Fibroblast of villous mesenchyme (primary cell): ENCODE data around the gene KDM3A. TPM values are rescaled to one million over a fixed set of nuclear protein-coding genes. Genes with fewer than 3 reads are reported as not detected.
A peak's percentile ranks its signal among the peaks of the same experiment; 100 is the strongest.

Source experiments
- DNase-seq: peaks from one replicate; pipeline ENCODE4 v3.0.0-alpha.2; 2010; ENCODE audit warnings: low read depth
- H3K4me3 ChIP-seq: 2 replicates; pipeline ENCODE4 v1.5.1; 2011; ENCODE audit warnings: low read depth, mild to moderate bottlenecking, low read length
- total RNA-seq: library from RNA; depleted of rRNA; stranded (reverse); fragments of >200 nt; gene quantifications from 2 replicates; pipeline ENCODE4 v1.2.3, GENCODE V29; 2012
- TF ChIP-seq, protein P1 (sequence below): IDR thresholded peaks from 2 replicates; pipeline ENCODE4 v1.5.1; 2012; ENCODE audit warnings: low read depth, mild to moderate bottlenecking, low read length; ENCODE audit not compliant: insufficient read depth

Gene KDM3A, protein sequence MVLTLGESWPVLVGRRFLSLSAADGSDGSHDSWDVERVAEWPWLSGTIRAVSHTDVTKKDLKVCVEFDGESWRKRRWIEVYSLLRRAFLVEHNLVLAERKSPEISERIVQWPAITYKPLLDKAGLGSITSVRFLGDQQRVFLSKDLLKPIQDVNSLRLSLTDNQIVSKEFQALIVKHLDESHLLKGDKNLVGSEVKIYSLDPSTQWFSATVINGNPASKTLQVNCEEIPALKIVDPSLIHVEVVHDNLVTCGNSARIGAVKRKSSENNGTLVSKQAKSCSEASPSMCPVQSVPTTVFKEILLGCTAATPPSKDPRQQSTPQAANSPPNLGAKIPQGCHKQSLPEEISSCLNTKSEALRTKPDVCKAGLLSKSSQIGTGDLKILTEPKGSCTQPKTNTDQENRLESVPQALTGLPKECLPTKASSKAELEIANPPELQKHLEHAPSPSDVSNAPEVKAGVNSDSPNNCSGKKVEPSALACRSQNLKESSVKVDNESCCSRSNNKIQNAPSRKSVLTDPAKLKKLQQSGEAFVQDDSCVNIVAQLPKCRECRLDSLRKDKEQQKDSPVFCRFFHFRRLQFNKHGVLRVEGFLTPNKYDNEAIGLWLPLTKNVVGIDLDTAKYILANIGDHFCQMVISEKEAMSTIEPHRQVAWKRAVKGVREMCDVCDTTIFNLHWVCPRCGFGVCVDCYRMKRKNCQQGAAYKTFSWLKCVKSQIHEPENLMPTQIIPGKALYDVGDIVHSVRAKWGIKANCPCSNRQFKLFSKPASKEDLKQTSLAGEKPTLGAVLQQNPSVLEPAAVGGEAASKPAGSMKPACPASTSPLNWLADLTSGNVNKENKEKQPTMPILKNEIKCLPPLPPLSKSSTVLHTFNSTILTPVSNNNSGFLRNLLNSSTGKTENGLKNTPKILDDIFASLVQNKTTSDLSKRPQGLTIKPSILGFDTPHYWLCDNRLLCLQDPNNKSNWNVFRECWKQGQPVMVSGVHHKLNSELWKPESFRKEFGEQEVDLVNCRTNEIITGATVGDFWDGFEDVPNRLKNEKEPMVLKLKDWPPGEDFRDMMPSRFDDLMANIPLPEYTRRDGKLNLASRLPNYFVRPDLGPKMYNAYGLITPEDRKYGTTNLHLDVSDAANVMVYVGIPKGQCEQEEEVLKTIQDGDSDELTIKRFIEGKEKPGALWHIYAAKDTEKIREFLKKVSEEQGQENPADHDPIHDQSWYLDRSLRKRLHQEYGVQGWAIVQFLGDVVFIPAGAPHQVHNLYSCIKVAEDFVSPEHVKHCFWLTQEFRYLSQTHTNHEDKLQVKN (N-terminal part only)
- 15.1 and 17.4 TPM in 2 replicates for total RNA-seq

DNA sequence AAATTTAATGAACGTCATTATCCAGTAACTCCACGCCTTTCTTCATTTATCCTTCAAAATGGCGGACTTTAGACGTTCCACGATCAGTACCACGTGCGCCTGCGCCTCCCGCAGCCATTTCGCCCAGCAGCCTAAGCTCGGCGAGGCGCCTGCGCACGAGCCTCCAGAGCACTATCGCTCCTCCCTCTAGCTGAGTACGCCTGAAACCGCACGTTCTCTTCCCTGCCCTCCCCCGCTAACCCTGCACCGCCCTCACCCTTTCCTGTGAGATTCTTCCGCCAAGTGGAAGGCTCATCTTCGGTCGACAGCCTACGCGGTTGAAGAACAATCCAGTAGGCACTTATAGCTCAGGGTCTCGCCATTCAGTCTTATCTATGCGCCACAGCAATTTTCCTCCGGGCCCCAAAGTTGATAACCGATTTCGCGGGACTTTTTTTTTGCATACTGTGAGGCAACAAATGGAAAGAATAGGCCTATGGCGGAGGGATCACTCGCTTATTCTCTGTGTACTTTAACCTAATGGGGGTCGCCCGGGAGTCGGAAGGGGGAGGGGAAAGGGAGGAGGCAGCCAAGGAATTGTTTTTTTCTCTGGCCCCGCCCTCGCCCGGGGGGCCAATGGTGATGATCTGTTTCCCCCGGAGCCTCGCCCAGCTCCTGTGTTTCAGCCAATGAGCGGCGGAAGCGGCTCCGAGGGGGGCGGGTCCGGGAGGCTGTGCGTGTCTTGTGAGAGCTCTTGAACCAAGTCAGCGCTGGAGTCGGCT lies at the start of gene KDM3A:
KDM3A (plus strand) TSS at position 741 of the 761 bp plus-strand sequence. CDS start 677 bp downstream, outside the sequence.
- TF ChIP-seq, protein P1, sequence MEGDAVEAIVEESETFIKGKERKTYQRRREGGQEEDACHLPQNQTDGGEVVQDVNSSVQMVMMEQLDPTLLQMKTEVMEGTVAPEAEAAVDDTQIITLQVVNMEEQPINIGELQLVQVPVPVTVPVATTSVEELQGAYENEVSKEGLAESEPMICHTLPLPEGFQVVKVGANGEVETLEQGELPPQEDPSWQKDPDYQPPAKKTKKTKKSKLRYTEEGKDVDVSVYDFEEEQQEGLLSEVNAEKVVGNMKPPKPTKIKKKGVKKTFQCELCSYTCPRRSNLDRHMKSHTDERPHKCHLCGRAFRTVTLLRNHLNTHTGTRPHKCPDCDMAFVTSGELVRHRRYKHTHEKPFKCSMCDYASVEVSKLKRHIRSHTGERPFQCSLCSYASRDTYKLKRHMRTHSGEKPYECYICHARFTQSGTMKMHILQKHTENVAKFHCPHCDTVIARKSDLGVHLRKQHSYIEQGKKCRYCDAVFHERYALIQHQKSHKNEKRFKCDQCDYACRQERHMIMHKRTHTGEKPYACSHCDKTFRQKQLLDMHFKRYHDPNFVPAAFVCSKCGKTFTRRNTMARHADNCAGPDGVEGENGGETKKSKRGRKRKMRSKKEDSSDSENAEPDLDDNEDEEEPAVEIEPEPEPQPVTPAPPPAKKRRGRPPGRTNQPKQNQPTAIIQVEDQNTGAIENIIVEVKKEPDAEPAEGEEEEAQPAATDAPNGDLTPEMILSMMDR, result no peak
- peak; percentile 100 for DNase-seq
- peak within 1 kb of the TSS; percentile 83 for H3K4me3 ChIP-seq

DNA sequence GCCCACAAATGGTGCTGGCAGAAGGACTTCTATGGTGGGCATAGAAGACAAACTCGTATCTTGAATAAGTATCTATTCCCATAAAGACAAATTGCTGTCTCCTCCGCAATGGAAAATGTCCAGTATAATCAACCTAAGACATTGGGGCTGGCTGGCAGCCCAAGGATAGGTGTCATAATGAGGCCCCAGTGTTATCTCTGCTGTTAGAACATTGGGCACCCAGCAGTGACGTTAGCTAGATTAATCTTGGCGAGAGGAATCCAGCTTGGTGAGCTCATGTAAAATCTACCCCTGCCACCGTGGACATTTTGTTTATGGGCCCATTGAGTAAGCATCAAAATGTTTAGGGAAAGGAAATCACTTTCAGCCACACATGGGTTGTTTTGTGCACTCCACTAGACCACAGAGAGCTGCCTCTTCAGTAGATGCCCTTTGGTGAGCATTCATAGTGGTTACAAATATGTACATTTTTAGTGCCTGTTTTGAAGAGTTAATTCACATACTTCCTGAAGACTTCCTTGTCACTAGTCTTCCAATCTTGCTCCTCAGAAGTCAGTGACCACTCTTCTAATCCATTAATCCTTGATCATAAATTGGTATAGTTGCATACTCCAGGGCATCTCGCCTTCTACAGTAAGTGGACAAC lies 48.2 kb upstream of the KDM3A start:
- TF ChIP-seq, protein P1, result no peak

DNA sequence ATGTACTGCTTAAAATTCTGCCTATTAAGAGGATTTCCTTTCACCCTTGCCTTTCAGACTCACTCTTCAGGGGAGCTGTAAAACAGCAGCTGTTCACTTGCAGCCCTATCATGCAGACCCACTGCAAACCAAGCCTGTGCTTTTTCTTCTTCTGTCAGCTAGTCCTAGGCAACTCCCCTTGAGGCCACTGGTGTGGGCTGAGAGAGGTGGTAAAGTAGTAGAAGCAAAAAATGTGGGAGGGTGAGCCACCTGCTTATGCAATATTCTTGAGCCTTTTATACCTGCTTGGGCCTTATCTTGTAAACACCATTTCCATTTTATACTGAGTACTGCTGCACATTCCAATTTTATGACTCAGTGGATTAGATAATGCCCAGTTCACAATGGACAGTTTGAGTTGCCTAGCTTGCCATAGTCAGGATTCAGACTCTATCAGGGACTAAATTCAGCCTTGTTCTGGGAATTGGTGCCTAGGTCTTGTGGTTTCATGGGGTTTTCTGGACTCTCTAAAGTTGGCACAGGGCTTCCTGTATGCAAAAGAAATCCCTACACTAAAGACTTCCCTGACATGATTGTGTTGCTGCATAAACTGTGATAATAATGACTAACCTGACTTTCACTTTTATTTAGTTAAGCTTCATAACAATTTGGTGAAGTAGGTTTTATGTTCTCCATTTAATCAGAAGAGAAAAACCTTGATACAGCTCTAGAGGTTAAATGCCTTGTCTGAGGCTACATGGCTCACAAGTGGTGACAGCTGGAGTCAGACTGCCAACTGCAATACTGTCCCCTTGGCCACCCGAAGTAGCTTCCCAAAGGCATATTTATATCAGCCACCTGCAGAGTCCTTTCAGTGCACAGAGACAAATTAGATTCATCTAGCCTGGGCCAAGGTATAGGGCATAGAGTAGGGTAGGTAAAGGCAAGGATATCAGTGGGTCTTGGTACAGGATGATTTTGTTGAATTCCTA lies 47.4 kb upstream of the KDM3A start:
- no peak overlapping the region for H3K4me3 ChIP-seq
- no peak for DNase-seq
- TF ChIP-seq, protein P1, result no peak

More for the DNA sequence above, 48.2 kb upstream of the KDM3A start:
- DNase-seq, result peak; percentile 67
- H3K4me3 ChIP-seq, result no peak overlapping the region

DNA sequence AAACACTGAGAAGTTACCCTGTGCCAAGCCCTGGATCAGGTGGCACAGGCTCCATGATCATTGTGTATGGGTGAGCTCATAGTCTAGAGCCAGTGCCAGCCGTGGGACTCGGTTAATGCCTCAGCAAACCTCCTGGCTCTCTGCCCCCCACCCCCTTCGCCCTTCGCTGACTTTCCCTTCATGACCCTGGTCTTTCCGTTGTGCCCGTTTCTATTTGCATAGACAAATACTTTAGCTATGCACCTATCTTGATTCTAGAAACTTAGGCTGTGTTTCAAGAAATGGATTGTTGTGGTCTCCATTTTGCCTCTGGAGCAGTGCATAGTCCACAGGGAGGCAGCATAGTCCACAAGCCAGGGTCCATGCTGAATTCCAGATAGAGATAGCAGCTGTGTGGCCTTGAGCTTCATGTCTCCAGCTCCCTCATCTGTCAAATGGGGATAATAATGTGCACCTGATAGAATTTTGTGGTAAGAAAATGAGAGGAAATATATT lies 44.8 kb upstream of the KDM3A start:
- H3K4me3 ChIP-seq, result no peak overlapping the region
- TF ChIP-seq, protein P1, result peak; percentile 52
- DNase-seq, result peak; percentile 24

DNA sequence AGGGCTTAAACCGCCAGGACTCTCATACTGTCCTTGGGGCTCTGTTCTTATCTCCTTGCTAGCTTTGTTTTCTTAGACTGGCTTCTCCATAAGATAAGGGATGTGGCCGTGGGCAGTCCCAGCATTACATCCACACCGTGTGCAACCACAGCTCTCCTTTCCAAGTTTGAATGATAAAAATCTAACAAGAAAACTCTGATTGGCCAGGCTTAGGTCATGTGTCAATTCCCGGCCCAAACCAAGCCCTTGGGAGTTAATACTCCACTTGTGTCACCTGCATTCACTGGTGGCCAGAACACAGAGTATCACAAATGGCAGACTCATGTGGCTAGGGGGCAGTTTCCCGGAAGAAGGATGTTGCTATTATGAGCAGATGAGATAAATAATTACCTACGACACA lies 43.2 kb upstream of the KDM3A start:
- H3K4me3 ChIP-seq, result no peak overlapping the region
- DNase-seq, result no peak
- TF ChIP-seq, protein P1, result no peak
